HEK293T (cell line): Measurements from ENCODE around the gene KIF4A.

Experiments used
- ARNT ChIP-seq: fragments of 450-650 bp; IDR thresholded peaks from 2 replicates; pipeline ENCODE4 v1.6.1; 2017; ENCODE audit warnings: mild to moderate bottlenecking
- FOXA1 ChIP-seq: fragments of 450-650 bp; IDR thresholded peaks from 2 replicates; pipeline ENCODE4 v1.6.1; 2016; ENCODE audit warnings: mild to moderate bottlenecking
- TARDBP ChIP-seq: fragments of 450-650 bp; IDR thresholded peaks from 2 replicates; pipeline ENCODE4 v1.6.1; 2016

DNA sequence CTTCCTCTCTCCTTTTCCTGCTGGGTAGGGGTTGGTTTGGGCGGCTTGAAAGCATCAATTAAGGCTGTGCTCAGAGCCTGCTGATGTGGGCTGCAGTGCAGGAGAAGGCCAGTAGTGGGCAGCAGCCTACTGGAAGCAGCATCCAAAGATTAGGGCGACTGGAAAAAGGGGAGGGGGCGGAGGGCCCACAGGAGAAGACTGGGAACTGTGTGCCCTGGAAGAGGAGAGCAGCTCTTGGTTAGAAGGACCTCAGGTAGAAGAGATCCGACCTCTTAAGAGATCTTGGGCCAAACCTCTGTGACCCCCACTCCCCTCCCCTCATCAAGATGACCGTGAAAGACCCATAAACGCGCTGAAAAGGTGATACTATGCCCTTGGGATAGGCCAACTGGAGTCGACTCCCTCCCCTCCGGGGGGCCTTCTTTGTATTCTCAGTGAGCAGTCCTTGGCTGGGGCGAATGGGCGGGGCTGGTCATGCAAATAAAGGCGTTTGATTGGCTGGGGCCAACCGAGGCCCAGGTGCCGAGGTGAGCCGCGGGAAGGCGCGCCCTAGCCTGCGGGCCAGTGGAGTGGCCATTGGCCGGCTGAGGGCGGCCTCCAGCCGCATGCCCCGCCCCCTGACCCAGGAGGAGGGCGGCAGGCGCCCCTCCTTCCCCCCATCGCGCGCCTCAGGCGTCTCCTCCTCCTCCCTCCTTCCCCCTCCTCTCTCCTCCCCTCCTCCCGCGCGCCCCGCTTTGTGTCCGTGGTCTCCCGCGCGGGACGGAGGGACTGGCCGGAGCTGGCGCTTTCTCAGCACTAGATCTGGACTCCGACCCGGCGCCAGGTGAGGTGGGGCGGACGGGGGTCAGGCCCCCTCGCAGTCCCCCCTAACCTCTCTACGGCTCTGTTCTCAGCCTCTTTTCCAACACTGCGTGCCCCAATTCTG is 164.8 kb downstream of the KIF4A start:
- no peak for TF ChIP-seq ARNT
- TF ChIP-seq FOXA1, result no peak
- TF ChIP-seq TARDBP, result no peak
